GM11168 (cell line): Measurements from ENCODE around the gene DCDC2C.
"Not testable (repeated sequence)": the region's sequence is repeated elsewhere in the genome, so short reads cannot be mapped to it uniquely, and the experiment has no call there.

Source experiments
- in situ Hi-C: fragments of 300-500 bp; cut with MboI; formaldehyde crosslinking; loops from one replicate; pipeline ENCODE4 v1.12.0; 2022; ENCODE audit warnings: low sequenced_read_pairs; ENCODE audit not compliant: unreplicated experiment

The DCDC2C gene

GRCh38 chr2:3806168-3806567 is 102.8 kb downstream of the DCDC2C start:
- in situ Hi-C loops: no loop called here

- in situ Hi-C loops: no loop called here
Measured at GRCh38 chr2:3806730-3807129, 103.4 kb downstream of the DCDC2C start.

- in situ Hi-C loops: no loop called here
Measured at GRCh38 chr2:3807853-3808252, 104.5 kb downstream of the DCDC2C start.

- in situ Hi-C loops: no loop called here
Measured at GRCh38 chr2:3814706-3815245, 111.4 kb downstream of the DCDC2C start.

- in situ Hi-C loops: not testable (repeated sequence)
Measured at GRCh38 chr2:3817144-3817543, 113.8 kb downstream of the DCDC2C start.

- in situ Hi-C loops: no loop called here
Measured at GRCh38 chr2:3823748-3824147, 120.4 kb downstream of the DCDC2C start.

- in situ Hi-C loops: no loop called here
Measured at GRCh38 chr2:3827673-3828575, 124.5 kb downstream of the DCDC2C start.

GRCh38 chr2:3830796-3831195 is 127.4 kb downstream of the DCDC2C start:
- in situ Hi-C loops: no loop called here

GRCh38 chr2:3837086-3837485 is 133.7 kb downstream of the DCDC2C start:
- in situ Hi-C loops: no loop called here

- in situ Hi-C loops: no loop called here
Measured at GRCh38 chr2:3838348-3838747, 135.0 kb downstream of the DCDC2C start.

GRCh38 chr2:3839476-3839875 is 136.1 kb downstream of the DCDC2C start:
- in situ Hi-C loops: no loop called here

GRCh38 chr2:3840611-3841155 is 137.3 kb downstream of the DCDC2C start:
- in situ Hi-C loops: no loop called here

- in situ Hi-C loops: no loop called here
Measured at GRCh38 chr2:3847397-3848052, 144.2 kb downstream of the DCDC2C start.

- in situ Hi-C loops: no loop called here
Measured at GRCh38 chr2:3848776-3849175, 145.4 kb downstream of the DCDC2C start.

- in situ Hi-C loops: no loop called here
Measured at GRCh38 chr2:3849213-3849612, 145.8 kb downstream of the DCDC2C start.

GRCh38 chr2:3857576-3857975 is 154.2 kb downstream of the DCDC2C start:
- in situ Hi-C loops: no loop called here

- in situ Hi-C loops: no loop called here
Measured at GRCh38 chr2:3864943-3865865, 161.8 kb downstream of the DCDC2C start.

- in situ Hi-C loops: no loop called here
Measured at GRCh38 chr2:3867469-3867868, 164.1 kb downstream of the DCDC2C start.

GRCh38 chr2:3868012-3868805 is 164.8 kb downstream of the DCDC2C start:
- in situ Hi-C loops: no loop called here
